ENCODE data around the gene HRH1.

HRH1 gene

DNA sequence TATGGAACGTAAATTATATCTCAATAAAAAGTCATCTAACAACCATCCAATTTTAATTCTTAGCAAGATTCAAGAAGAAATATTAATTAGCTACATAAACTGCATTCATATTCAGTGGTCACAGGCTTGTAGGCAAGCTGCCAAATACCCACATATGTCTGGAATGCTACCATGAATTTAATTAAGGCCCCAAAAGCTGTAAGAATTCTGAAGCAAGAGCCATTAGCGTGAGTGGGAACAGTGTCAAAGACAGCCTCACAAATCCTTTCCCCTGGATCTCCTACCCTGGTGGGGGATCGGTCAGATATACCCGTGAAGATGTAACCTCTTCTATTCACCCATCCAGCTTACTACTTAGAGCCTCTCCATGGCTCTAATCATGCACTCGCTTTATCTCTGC, 157.9 kb downstream of the HRH1 start:
- Histone ChIP-seq H3K9me2 (replicated peaks; ENCODE audit: insufficient read depth, low read length) (no peaks in the 10 kb centered on the region), H3K36me3 (ENCODE audit: low read length) (no peaks in the 10 kb centered on the region; the same call in 1 of the 2 replicates), H3K9ac (ENCODE audit: low read length) (no peak overlapping the region), H3K27ac (ENCODE audit: low read depth, low read length) (no peak overlapping the region), H3K4me3 (ENCODE audit: insufficient read depth, low read length, poor library complexity, severe bottlenecking) (no peak overlapping the region), H3K9me3 (ENCODE audit: insufficient read depth, low read length) (no peaks in the 10 kb centered on the region), H2AFZ (ENCODE audit: low read depth, low read length, severe bottlenecking) (no peak overlapping the region), H3F3A (ENCODE audit: insufficient read depth) (no peaks in the 10 kb centered on the region), H3K79me2 (ENCODE audit: insufficient read depth, low read length) (no peaks in the 10 kb centered on the region), H4K20me1 (ENCODE audit: low read depth, low read length) (no peaks in the 10 kb centered on the region), H3K4me2 (ENCODE audit: low read depth, low read length, poor library complexity, severe bottlenecking) (no peak overlapping the region), H3K27me3 (ENCODE audit: low read length) (no peaks in the 10 kb centered on the region)
- TF ChIP-seq, protein P1, sequence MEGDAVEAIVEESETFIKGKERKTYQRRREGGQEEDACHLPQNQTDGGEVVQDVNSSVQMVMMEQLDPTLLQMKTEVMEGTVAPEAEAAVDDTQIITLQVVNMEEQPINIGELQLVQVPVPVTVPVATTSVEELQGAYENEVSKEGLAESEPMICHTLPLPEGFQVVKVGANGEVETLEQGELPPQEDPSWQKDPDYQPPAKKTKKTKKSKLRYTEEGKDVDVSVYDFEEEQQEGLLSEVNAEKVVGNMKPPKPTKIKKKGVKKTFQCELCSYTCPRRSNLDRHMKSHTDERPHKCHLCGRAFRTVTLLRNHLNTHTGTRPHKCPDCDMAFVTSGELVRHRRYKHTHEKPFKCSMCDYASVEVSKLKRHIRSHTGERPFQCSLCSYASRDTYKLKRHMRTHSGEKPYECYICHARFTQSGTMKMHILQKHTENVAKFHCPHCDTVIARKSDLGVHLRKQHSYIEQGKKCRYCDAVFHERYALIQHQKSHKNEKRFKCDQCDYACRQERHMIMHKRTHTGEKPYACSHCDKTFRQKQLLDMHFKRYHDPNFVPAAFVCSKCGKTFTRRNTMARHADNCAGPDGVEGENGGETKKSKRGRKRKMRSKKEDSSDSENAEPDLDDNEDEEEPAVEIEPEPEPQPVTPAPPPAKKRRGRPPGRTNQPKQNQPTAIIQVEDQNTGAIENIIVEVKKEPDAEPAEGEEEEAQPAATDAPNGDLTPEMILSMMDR (IDR thresholded peaks at IDR 0.05; ENCODE audit: insufficient read depth, low read length, poor library complexity, severe bottlenecking), result no peak
- no peak for TF ChIP-seq EZH2phosphoT487 (conservative IDR thresholded peaks at IDR 0.05; ENCODE audit: low read length)
